ENCODE results near the gene ABLIM2.

- TF ChIP-seq POLR2A (IDR thresholded peaks at IDR 0.05) (no peak), CTCF (IDR thresholded peaks at IDR 0.05) (no peak)
Measured at GRCh38 chr4:7941965-7942496, 216.6 kb downstream of the ABLIM2 start.

Data from body of pancreas (tissue), 4 donors.